Body of pancreas (tissue), 4 donors: Measurements from ENCODE around the gene ARFGAP3.

Experiments used
- POLR2A ChIP-seq, 3 donors: fragments of 450-650 bp; IDR thresholded peaks; one replicate each; pipeline ENCODE4 v1.6.1; 2016; ENCODE audit warnings: antibody characterized with exemption in 3 of 3, mild to moderate bottlenecking in 2 of 3
- TF ChIP-seq, protein P1 (sequence below), 7 experiments: fragments of 450-650 bp in 4 of 7; fragments of 200-600 bp in 3 of 7; sonication (generic) in 3 of 7; IDR thresholded peaks; one replicate each; pipeline ENCODE4 v1.5.1; 2016 to 2019; ENCODE audit warnings: antibody characterized with exemption in 7 of 7

- TF ChIP-seq, protein P1, sequence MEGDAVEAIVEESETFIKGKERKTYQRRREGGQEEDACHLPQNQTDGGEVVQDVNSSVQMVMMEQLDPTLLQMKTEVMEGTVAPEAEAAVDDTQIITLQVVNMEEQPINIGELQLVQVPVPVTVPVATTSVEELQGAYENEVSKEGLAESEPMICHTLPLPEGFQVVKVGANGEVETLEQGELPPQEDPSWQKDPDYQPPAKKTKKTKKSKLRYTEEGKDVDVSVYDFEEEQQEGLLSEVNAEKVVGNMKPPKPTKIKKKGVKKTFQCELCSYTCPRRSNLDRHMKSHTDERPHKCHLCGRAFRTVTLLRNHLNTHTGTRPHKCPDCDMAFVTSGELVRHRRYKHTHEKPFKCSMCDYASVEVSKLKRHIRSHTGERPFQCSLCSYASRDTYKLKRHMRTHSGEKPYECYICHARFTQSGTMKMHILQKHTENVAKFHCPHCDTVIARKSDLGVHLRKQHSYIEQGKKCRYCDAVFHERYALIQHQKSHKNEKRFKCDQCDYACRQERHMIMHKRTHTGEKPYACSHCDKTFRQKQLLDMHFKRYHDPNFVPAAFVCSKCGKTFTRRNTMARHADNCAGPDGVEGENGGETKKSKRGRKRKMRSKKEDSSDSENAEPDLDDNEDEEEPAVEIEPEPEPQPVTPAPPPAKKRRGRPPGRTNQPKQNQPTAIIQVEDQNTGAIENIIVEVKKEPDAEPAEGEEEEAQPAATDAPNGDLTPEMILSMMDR (IDR thresholded peaks at IDR 0.05) = no peak
- no peak for TF ChIP-seq POLR2A (IDR thresholded peaks at IDR 0.05)
These were observed 19.5 kb downstream of the ARFGAP3 start for GRCh38 chr22:42837556-42837955.
